Loucy (cell line): Measurements from ENCODE around the gene GXYLT2.

Source experiments
- H2AFZ ChIP-seq: fragments of 200-600 bp; sonication (generic); 2 replicates; pipeline ENCODE4 v1.6.0; 2016; ENCODE audit warnings: antibody characterized with exemption, mild to moderate bottlenecking, low read length, moderate library complexity
- H3F3A ChIP-seq: fragments of 200-600 bp; 2 replicates; pipeline ENCODE4 v1.6.0; 2016; ENCODE audit warnings: antibody characterized with exemption, low read depth, mild to moderate bottlenecking
- H3K27me3 ChIP-seq: fragments of 200-600 bp; sonication (generic); 2 replicates; pipeline ENCODE4 v1.6.1; 2014; ENCODE audit warnings: low read length, mild to moderate bottlenecking; ENCODE audit not compliant: insufficient read depth, poor library complexity, severe bottlenecking
- H3K36me3 ChIP-seq: fragments of 200-600 bp; sonication (generic); 2 replicates; pipeline ENCODE4 v1.6.1; 2016; ENCODE audit warnings: low read length; ENCODE audit not compliant: insufficient read depth
- H3K4me1 ChIP-seq: fragments of 200-600 bp; sonication (generic); 2 replicates; pipeline ENCODE4 v1.5.1; 2014; ENCODE audit warnings: low read length, mild to moderate bottlenecking; ENCODE audit not compliant: insufficient read depth, poor library complexity, severe bottlenecking
- H3K4me2 ChIP-seq: fragments of 200-600 bp; sonication (generic); 2 replicates; pipeline ENCODE4 v1.6.0; 2014; ENCODE audit warnings: antibody characterized with exemption, low read length, low read depth, mild to moderate bottlenecking; ENCODE audit not compliant: poor library complexity, severe bottlenecking
- H3K4me3 ChIP-seq: fragments of 200-600 bp; sonication (generic); 2 replicates; pipeline ENCODE4 v1.5.1; 2014; ENCODE audit warnings: low read length, mild to moderate bottlenecking, mixed read lengths; ENCODE audit not compliant: poor library complexity, severe bottlenecking
- H3K79me2 ChIP-seq: fragments of 200-600 bp; sonication (generic); 2 replicates; pipeline ENCODE4 v1.6.1; 2014; ENCODE audit warnings: low read length; ENCODE audit not compliant: insufficient read depth
- H3K9ac ChIP-seq: fragments of 200-600 bp; sonication (generic); 2 replicates; pipeline ENCODE4 v1.6.0; 2014; ENCODE audit warnings: mild to moderate bottlenecking, low read depth, low read length, moderate library complexity; ENCODE audit not compliant: poor library complexity, severe bottlenecking
- H3K9me2 ChIP-seq: fragments of 200-600 bp; sonication (generic); replicated peaks from 2 replicates; pipeline ENCODE4 v1.6.1; 2016; ENCODE audit warnings: low read depth, low read length, mixed read lengths
- H3K9me3 ChIP-seq: fragments of 200-600 bp; sonication (generic); 2 replicates; pipeline ENCODE4 v1.6.1; 2014; ENCODE audit warnings: mild to moderate bottlenecking, antibody characterized with exemption, low read length, low read depth; ENCODE audit not compliant: insufficient read depth
- H4K20me1 ChIP-seq: fragments of 200-600 bp; sonication (generic); 2 replicates; pipeline ENCODE4 v1.6.0; 2014; ENCODE audit warnings: antibody characterized with exemption, low read length, mild to moderate bottlenecking; ENCODE audit not compliant: insufficient read depth, poor library complexity, severe bottlenecking
- CTCF ChIP-seq: fragments of 200-600 bp; sonication (generic); conservative IDR thresholded peaks from 2 replicates; pipeline ENCODE4 v1.5.1; 2014; ENCODE audit warnings: mild to moderate bottlenecking, antibody characterized with exemption, low read length
- EZH2phosphoT487 ChIP-seq: fragments of 200-600 bp; IDR thresholded peaks from 2 replicates; pipeline ENCODE4 v1.6.1; 2018; ENCODE audit warnings: antibody characterized with exemption, mild to moderate bottlenecking, moderate library complexity, borderline replicate concordance

GXYLT2 gene

GRCh38 chr3:72991522-72991921 lies 103.7 kb downstream of the GXYLT2 start:
- Histone ChIP-seq H3K9ac (no peak overlapping the region), H3K4me2 (no peak overlapping the region), H3K4me3 (no peak overlapping the region), H3K9me2 (no peaks in the 10 kb centered on the region), H3F3A (no peaks in the 10 kb centered on the region), H2AFZ (no peak overlapping the region), H3K9me3 (no peaks in the 10 kb centered on the region), H3K4me1 (no peaks in the 10 kb centered on the region), H4K20me1 (no peaks in the 10 kb centered on the region), H3K27me3 (no peaks in the 10 kb centered on the region), H3K79me2 (no peaks in the 10 kb centered on the region), H3K36me3 (no peaks in the 10 kb centered on the region)
- TF ChIP-seq CTCF (no peak), EZH2phosphoT487 (no peak)

- H3K4me3 ChIP-seq, result no peak overlapping the region
- H4K20me1 ChIP-seq, result peaks cover 15% of the 10 kb centered on the region
- H3K36me3 ChIP-seq, result peaks cover 1% of the 10 kb centered on the region; the same call in 1 of the 2 replicates
- peaks cover 3% of the 10 kb centered on the region for H3K4me1 ChIP-seq
- no peak overlapping the region for H2AFZ ChIP-seq
- H3K9me2 ChIP-seq, result no peaks in the 10 kb centered on the region
- H3F3A ChIP-seq, result 0 out of 2 replicates have a peak, but pooled peaks cover 2% of the 10 kb centered on the region
- H3K4me2 ChIP-seq, result no peak overlapping the region
- H3K9me3 ChIP-seq, result no peaks in the 10 kb centered on the region
- H3K27me3 ChIP-seq, result no peaks in the 10 kb centered on the region
- no peak overlapping the region for H3K9ac ChIP-seq
- no peak for TF ChIP-seq EZH2phosphoT487
- peak; percentile 39 for TF ChIP-seq CTCF
- peaks cover 15% of the 10 kb centered on the region for H3K79me2 ChIP-seq
These were observed 105.5 kb downstream of the GXYLT2 start for GRCh38 chr3:72993391-72993790.

- H3K9me2 ChIP-seq, result no peaks in the 10 kb centered on the region
- peaks cover 4% of the 10 kb centered on the region; the same call in 1 of the 2 replicates for H3K36me3 ChIP-seq
- H3K27me3 ChIP-seq, result no peaks in the 10 kb centered on the region
- H3K79me2 ChIP-seq, result peaks cover 35% of the 10 kb centered on the region
- H3K9me3 ChIP-seq, result no peaks in the 10 kb centered on the region
- 0 out of 2 replicates have a peak, but pooled peaks cover 2% of the 10 kb centered on the region for H3F3A ChIP-seq
- no peak overlapping the region for H2AFZ ChIP-seq
- H3K4me3 ChIP-seq, result no peak overlapping the region
- H3K9ac ChIP-seq, result no peak overlapping the region
- peaks cover 35% of the 10 kb centered on the region for H4K20me1 ChIP-seq
- no peak overlapping the region for H3K4me2 ChIP-seq
- peaks cover 18% of the 10 kb centered on the region for H3K4me1 ChIP-seq
- no peak for TF ChIP-seq EZH2phosphoT487
- TF ChIP-seq CTCF, result no peak
These were observed 107.5 kb downstream of the GXYLT2 start for GRCh38 chr3:72995337-72995736.
